HCT116 (cell line): ENCODE results near the gene WWTR1. TPM values are rescaled to one million over a fixed set of nuclear protein-coding genes. Genes with fewer than 3 reads are reported as not detected.

Experiments used
- ATAC-seq: fragments of 200-7000 bp; cut with Tn5 transposase; 2 replicates; pipeline ENCODE4 v1.9.1; 2020; ENCODE audit warnings: mild to moderate bottlenecking, moderate library complexity
- BruUV-seq: library from RNA; stranded (reverse); fragments of 400-500 nt; replicated peaks from 2 replicates; lab custom pipeline; 2021; lab: Mats Ljungman, UMichigan
- CTCF ChIA-PET: fragments of 300-600 bp; sonication (Branson Sonifier 250); formaldehyde crosslinking; loops from one replicate; lab custom pipeline; 2021; ENCODE audit warnings: antibody characterized with exemption; lab: Charles Lee
- POLR2A ChIA-PET: fragments of 300-600, 350-600 bp; sonication (Branson Sonifier 250); formaldehyde crosslinking; loops from one replicate; lab custom pipeline; 2021; ENCODE audit warnings: antibody characterized with exemption; lab: Charles Lee
- RAD21 ChIA-PET, 2 experiments: fragments of 300-600 bp; sonication (Branson Sonifier 250); formaldehyde crosslinking; loops; one replicate each; lab custom pipeline; 2023; ENCODE audit warnings: low total read pairs in 2 of 2; ENCODE audit not compliant: uncharacterized antibody in 2 of 2, unreplicated experiment in 2 of 2, low non-redundant PET in 1 of 2; lab: Charles Lee
- DNase-seq: peaks from one replicate; pipeline ENCODE4 v3.0.0-alpha.2; 2010; ENCODE audit warnings: low read depth, low spot score
- H2AFZ ChIP-seq: fragments of 200-600 bp; shearing (Covaris generic), sonication (generic); 2 replicates; pipeline ENCODE4 v1.6.1; 2017; ENCODE audit warnings: low read depth, mixed run types, mixed read lengths, antibody characterized with exemption, low read length; ENCODE audit not compliant: poor library complexity, severe bottlenecking
- H3K27ac ChIP-seq: 2 replicates; pipeline ENCODE4 v1.5.1; 2012; ENCODE audit warnings: low read depth, low read length
- H3K27me3 ChIP-seq: fragments of 200-600 bp; sonication (generic); 2 replicates; pipeline ENCODE4 v1.6.1; 2016; ENCODE audit warnings: mixed run types, low read length, mixed read lengths; ENCODE audit not compliant: insufficient read depth
- H3K36me3 ChIP-seq, 2 experiments: fragments of 200-500 bp in 1 of 2; fragments of 200-600 bp in 1 of 2; sonication (Bioruptor generic) in 1 of 2; sonication (generic) in 1 of 2; 2 replicates each; pipeline versions ENCODE4 v1.5.1 to v1.6.1; 2014 to 2016; ENCODE audit warnings: low read length in 2 of 2, inconsistent platforms in 1 of 2, mixed read lengths in 1 of 2, mixed run types in 1 of 2; ENCODE audit not compliant: insufficient read depth in 2 of 2, control insufficient read depth in 1 of 2
- H3K4me1 ChIP-seq, 2 experiments: fragments of 200-600 bp in 1 of 2; sonication (generic) in 1 of 2; 2 replicates each; pipeline versions ENCODE4 v1.5.1 to v1.6.1; 2012 to 2017; ENCODE audit warnings: low read length in 2 of 2, inconsistent platforms in 1 of 2, mild to moderate bottlenecking in 1 of 2, mixed read lengths in 1 of 2, mixed run types in 1 of 2, moderate library complexity in 1 of 2; ENCODE audit not compliant: insufficient read depth in 2 of 2, control insufficient read depth in 1 of 2
- H3K4me2 ChIP-seq: fragments of 200-600 bp; sonication (generic); 2 replicates; pipeline ENCODE4 v1.6.1; 2017; ENCODE audit warnings: mixed run types, low read length, mixed read lengths
- H3K4me3 ChIP-seq, 2 experiments: fragments of 200-600 bp in 1 of 2; sonication (generic) in 1 of 2; replicated peaks in 1 of 2; 2 replicates each; pipeline ENCODE4 v1.5.1; 2011 to 2016; ENCODE audit warnings: low read length in 2 of 2, control low read depth in 1 of 2, low read depth in 1 of 2, mild to moderate bottlenecking in 1 of 2, mixed read lengths in 1 of 2, mixed run types in 1 of 2
- H3K79me2 ChIP-seq: fragments of 200-600 bp; sonication (generic); 2 replicates; pipeline ENCODE4 v1.6.1; 2017; ENCODE audit warnings: mild to moderate bottlenecking, mixed run types, low read length, moderate library complexity, mixed read lengths; ENCODE audit not compliant: insufficient read depth
- H3K9ac ChIP-seq: fragments of 200-600 bp; sonication (generic); 2 replicates; pipeline ENCODE4 v1.6.1; 2016; ENCODE audit warnings: low read length, mixed read lengths
- H3K9me2 ChIP-seq: fragments of 200-600 bp; sonication (generic), shearing (Covaris generic); 2 replicates; pipeline ENCODE4 v1.6.1; 2017; ENCODE audit warnings: mixed run types, mild to moderate bottlenecking, moderate library complexity; ENCODE audit not compliant: insufficient read depth
- H3K9me3 ChIP-seq, 2 experiments: fragments of 200-500 bp in 1 of 2; fragments of 200-600 bp in 1 of 2; sonication (Bioruptor generic) in 1 of 2; sonication (generic) in 1 of 2; 2 replicates each; pipeline ENCODE4 v1.6.1; 2014 to 2017; ENCODE audit warnings: low read length in 2 of 2, mixed read lengths in 2 of 2, inconsistent platforms in 1 of 2, low read depth in 1 of 2, mild to moderate bottlenecking in 1 of 2, mixed run types in 1 of 2, moderate library complexity in 1 of 2; ENCODE audit not compliant: control insufficient read depth in 1 of 2, insufficient read depth in 1 of 2
- H4K20me1 ChIP-seq: fragments of 200-600 bp; sonication (generic), shearing (Covaris generic); 2 replicates; pipeline ENCODE4 v1.6.1; 2017; ENCODE audit warnings: mixed run types, mild to moderate bottlenecking, moderate library complexity; ENCODE audit not compliant: insufficient read depth
- CEBPB ChIP-seq: IDR thresholded peaks from 2 replicates; pipeline ENCODE4 v1.6.1; 2012; ENCODE audit warnings: low read depth
- CTCF ChIP-seq, 3 experiments: fragments of 200-600 bp in 1 of 3; sonication (generic) in 1 of 3; IDR thresholded peaks in 2 of 3; conservative IDR thresholded peaks in 1 of 3; 2 replicates each; pipeline ENCODE4 v1.5.1; 2012 to 2017; ENCODE audit warnings: low read depth in 2 of 3, low read length in 2 of 3, antibody characterized with exemption in 1 of 3, borderline replicate concordance in 1 of 3, control low read depth in 1 of 3, mild to moderate bottlenecking in 1 of 3, mixed read lengths in 1 of 3, mixed run types in 1 of 3, moderate library complexity in 1 of 3; ENCODE audit not compliant: insufficient read depth in 1 of 3
- ELF1 ChIP-seq: IDR thresholded peaks from 2 replicates; pipeline ENCODE4 v1.6.1; 2012; ENCODE audit warnings: low read depth, borderline replicate concordance
- EZH2 ChIP-seq: fragments of 200-600 bp; sonication (generic); IDR thresholded peaks from 2 replicates; pipeline ENCODE4 v1.6.1; 2017; ENCODE audit warnings: antibody characterized with exemption, mixed run types
- EZH2phosphoT487 ChIP-seq: fragments of 200-600 bp; IDR thresholded peaks from 2 replicates; pipeline ENCODE4 v1.6.1; 2018; ENCODE audit warnings: antibody characterized with exemption, borderline replicate concordance
- FOSL1 ChIP-seq: IDR thresholded peaks from 2 replicates; pipeline ENCODE4 v1.6.1; 2012; ENCODE audit warnings: low read depth
- MAX ChIP-seq: IDR thresholded peaks from 2 replicates; pipeline ENCODE4 v1.6.1; 2012
- POLR2A ChIP-seq: IDR thresholded peaks from 2 replicates; pipeline ENCODE4 v1.7.0; 2011; ENCODE audit warnings: borderline replicate concordance; ENCODE audit not compliant: insufficient read depth, insufficient read length; ENCODE audit errors: extremely low read depth
- POLR2AphosphoS5 ChIP-seq: IDR thresholded peaks from 2 replicates; pipeline ENCODE4 v1.6.1; 2011; ENCODE audit warnings: mild to moderate bottlenecking, low read depth, low read length, moderate library complexity
- REST ChIP-seq: IDR thresholded peaks from 2 replicates; pipeline ENCODE4 v1.6.1; 2012; ENCODE audit warnings: low read depth
- SIN3A ChIP-seq: IDR thresholded peaks from 2 replicates; pipeline ENCODE4 v1.6.1; 2012; ENCODE audit warnings: low read depth
- SP1 ChIP-seq: IDR thresholded peaks from 2 replicates; pipeline ENCODE4 v1.6.1; 2012; ENCODE audit warnings: low read depth
- SRF ChIP-seq: IDR thresholded peaks from 2 replicates; pipeline ENCODE4 v1.6.1; 2012; ENCODE audit warnings: low read depth
- TCF7L2 ChIP-seq: IDR thresholded peaks from 2 replicates; pipeline ENCODE4 v1.7.0; 2011; ENCODE audit warnings: borderline replicate concordance, inconsistent platforms; ENCODE audit not compliant: insufficient read depth, insufficient read length; ENCODE audit errors: extremely low read depth
- YY1 ChIP-seq: IDR thresholded peaks from 2 replicates; pipeline ENCODE4 v1.6.1; 2011; ENCODE audit warnings: low read length, low read depth, moderate library complexity, mild to moderate bottlenecking; ENCODE audit not compliant: insufficient replicate concordance; ENCODE audit errors: extremely low read depth
- intact Hi-C: fragments of 100-400 bp; cut with micrococcal nuclease; formaldehyde crosslinking; loops from 2 replicates; pipeline ENCODE4 v1.10.0; 2022
- total RNA-seq: library from RNA; stranded (reverse); gene quantifications from one replicate; pipeline ENCODE4 v1.2.1, GENCODE V29; 2021; ENCODE audit not compliant: unreplicated experiment

Gene WWTR1
- total RNA-seq, 1 experiment from 2014 or later, result 46.9 TPM

GRCh38 chr3:149657926-149658743 lies at the start of gene WWTR1 (continued):
- TF ChIP-seq CTCF (IDR thresholded peaks at IDR 0.05 in 2 of 3, conservative IDR thresholded peaks at IDR 0.05 in 1 of 3; ENCODE audit: borderline replicate concordance in 1 of 3, insufficient read depth in 1 of 3, low read depth in 2 of 3, low read length in 2 of 3), result peak in 1 of 3 experiments; percentile 11; a peak in 1 of 6 replicates
- peak; percentile 97 for TF ChIP-seq POLR2AphosphoS5
- TF ChIP-seq CEBPB, result no peak
- TF ChIP-seq MAX, result peak; percentile 84
- TF ChIP-seq SIN3A, result peak; percentile 89
- TF ChIP-seq SP1, result peak; percentile 31; the same call in 1 of the 2 replicates
- peak; percentile 99 for TF ChIP-seq SRF
- TF ChIP-seq, all 23 proteins: peak for 13

GRCh38 chr3:149706905-149707304 lies 49.1 kb upstream of the WWTR1 start:
- BruUV-seq, result no TSS peak
- Histone ChIP-seq H2AFZ (no peak overlapping the region), H3K27me3 (no peaks in the 10 kb centered on the region), H3K9me2 (peaks cover 4% of the 10 kb centered on the region; the same call in 1 of the 2 replicates), H3K9me3 (no peaks in the 10 kb centered on the region), H3K27ac (no peak overlapping the region), H3K4me1 (no peaks in the 10 kb centered on the region), H3K9ac (no peak overlapping the region), H3K4me3 (no peak overlapping the region), H3K79me2 (no peaks in the 10 kb centered on the region), H4K20me1 (no peaks in the 10 kb centered on the region), H3K36me3 (no peaks in the 10 kb centered on the region), H3K4me2 (no peak overlapping the region)
- ChIA-PET RAD21 (no interaction called here), POLR2A (no interaction called here), CTCF (no interaction called here)
- ATAC-seq (no peak), DNase-seq (no peak)
- intact Hi-C loops, result no loop called here
- TF ChIP-seq FOSL1 (no peak), YY1 (no peak), CTCF (IDR thresholded peaks at IDR 0.05 in 2 of 3, conservative IDR thresholded peaks at IDR 0.05 in 1 of 3; ENCODE audit: borderline replicate concordance in 1 of 3, insufficient read depth in 1 of 3, low read depth in 2 of 3, low read length in 2 of 3) (no peak), CEBPB (no peak), ELF1 (no peak), EZH2 (no peak), POLR2AphosphoS5 (no peak), SIN3A (no peak), EZH2phosphoT487 (no peak), POLR2A (no peak), TCF7L2 (no peak), REST (no peak)
